GM23338 (cell line): ENCODE data around the gene RAD23B. TPM values are rescaled to one million over a fixed set of nuclear protein-coding genes. Genes with fewer than 3 reads are reported as not detected.

Source experiments
- ATAC-seq: fragments of 200-7000 bp; cut with Tn5 transposase; 3 replicates; pipeline ENCODE4 v1.9.1; 2020
- DNase-seq: peaks from one replicate; pipeline ENCODE4 v3.0.0-alpha.2; 2015; ENCODE audit warnings: low spot score
- H2AFZ ChIP-seq: fragments of 200-600 bp; sonication (generic); 2 replicates; pipeline ENCODE4 v1.8.0; 2016; ENCODE audit warnings: antibody characterized with exemption, mild to moderate bottlenecking, moderate library complexity
- H3F3A ChIP-seq: fragments of 200-600 bp; sonication (generic); replicated peaks from 2 replicates; pipeline ENCODE4 v1.8.0; 2017; ENCODE audit warnings: antibody characterized with exemption, mixed run types, low read depth
- H3K27ac ChIP-seq: fragments of 200-600 bp; sonication (generic); 2 replicates; pipeline ENCODE4 v1.6.1; 2016; ENCODE audit warnings: low read depth
- H3K27me3 ChIP-seq: fragments of 200-600 bp; sonication (generic); 2 replicates; pipeline ENCODE4 v1.8.0; 2016; ENCODE audit warnings: mild to moderate bottlenecking, mixed run types, moderate library complexity; ENCODE audit not compliant: insufficient read depth
- H3K36me3 ChIP-seq: fragments of 200-600 bp; sonication (generic); 2 replicates; pipeline ENCODE4 v1.8.0; 2016; ENCODE audit warnings: mild to moderate bottlenecking; ENCODE audit not compliant: insufficient read depth
- H3K4me1 ChIP-seq: fragments of 200-600 bp; sonication (generic); 2 replicates; pipeline ENCODE4 v1.8.0; 2016; ENCODE audit warnings: mild to moderate bottlenecking, moderate library complexity; ENCODE audit not compliant: insufficient read depth
- H3K4me2 ChIP-seq: fragments of 200-600 bp; sonication (generic); 2 replicates; pipeline ENCODE4 v1.7.1; 2017; ENCODE audit warnings: mixed run types
- H3K4me3 ChIP-seq: fragments of 200-600 bp; sonication (generic); 2 replicates; pipeline ENCODE4 v1.6.1; 2016; ENCODE audit warnings: mixed run types
- H3K79me2 ChIP-seq: fragments of 200-600 bp; sonication (generic); replicated peaks from 2 replicates; pipeline ENCODE4 v1.8.0; 2017; ENCODE audit warnings: mild to moderate bottlenecking; ENCODE audit not compliant: insufficient read depth
- H3K9me2 ChIP-seq: fragments of 200-600 bp; sonication (generic); 2 replicates; pipeline ENCODE4 v1.8.0; 2017; ENCODE audit not compliant: insufficient read depth
- H4K20me1 ChIP-seq: fragments of 200-600 bp; sonication (generic); replicated peaks from 2 replicates; pipeline ENCODE4 v1.8.0; 2017; ENCODE audit warnings: mild to moderate bottlenecking; ENCODE audit not compliant: insufficient read depth
- H3K27ac Mint-ChIP-seq: 2 replicates; pipeline ENCODE4 v1.8.0; 2020; ENCODE audit warnings: inconsistent platforms, mild to moderate bottlenecking, moderate library complexity, mixed read lengths
- H3K27me3 Mint-ChIP-seq: 3 replicates; pipeline ENCODE4 v1.8.0; 2022; ENCODE audit warnings: low read depth, mild to moderate bottlenecking, moderate library complexity, mixed read lengths, inconsistent platforms; ENCODE audit not compliant: insufficient read depth, poor library complexity
- H3K36me3 Mint-ChIP-seq: 3 replicates; pipeline ENCODE4 v1.8.0; 2021; ENCODE audit warnings: low read depth, mild to moderate bottlenecking, inconsistent platforms, moderate library complexity, mixed read lengths
- H3K4me1 Mint-ChIP-seq: 3 replicates; pipeline ENCODE4 v1.8.0; 2020; ENCODE audit warnings: mild to moderate bottlenecking, inconsistent platforms, mixed read lengths
- H3K4me3 Mint-ChIP-seq: 3 replicates; pipeline ENCODE4 v1.8.0; 2021; ENCODE audit warnings: moderate library complexity, mild to moderate bottlenecking, inconsistent platforms, mixed read lengths
- H3K9me3 Mint-ChIP-seq: 3 replicates; pipeline ENCODE4 v1.8.0; 2020; ENCODE audit warnings: moderate library complexity, mild to moderate bottlenecking, inconsistent platforms, mixed read lengths
- JUNB ChIP-seq: IDR thresholded peaks from one replicate; pipeline ENCODE4 v1.6.1; 2016; ENCODE audit warnings: antibody characterized with exemption; ENCODE audit not compliant: unreplicated experiment
- POLR2AphosphoS5 ChIP-seq: IDR thresholded peaks from 2 replicates; pipeline ENCODE4 v1.6.1; 2016; ENCODE audit warnings: antibody characterized with exemption, low read depth
- ZNF114 ChIP-seq: fragments of 250-450 bp; sonication (Bioruptor Pico); IDR thresholded peaks from 2 replicates; pipeline ENCODE4 v1.5.0; 2020; ENCODE audit warnings: mild to moderate bottlenecking, moderate library complexity
- polyA plus RNA-seq: library from polyadenylated mRNA; unstranded; fragments of >200 nt; fragmentation: Nextera tagmentation; extraction: Ambion mirVana; gene quantifications from 2 replicates; pipeline ENCODE4 v1.2.1, GENCODE V29; 2016
- total RNA-seq: library from RNA; depleted of rRNA; stranded (reverse); fragments of >200 nt; shearing (Covaris generic); gene quantifications from 2 replicates; pipeline ENCODE4 v1.2.3, GENCODE V29; 2014
- TF ChIP-seq, protein P1 (sequence below): fragments of 250-450 bp; sonication (Bioruptor Pico); IDR thresholded peaks from 2 replicates; pipeline ENCODE4 v1.5.0; 2020; ENCODE audit warnings: mild to moderate bottlenecking, moderate library complexity
- TF ChIP-seq, protein P2 (sequence below): IDR thresholded peaks from one replicate; pipeline ENCODE4 v1.6.1; 2018; ENCODE audit warnings: antibody characterized with exemption; ENCODE audit not compliant: unreplicated experiment

The RAD23B gene
- total and polyA plus RNA-seq, 2 experiments from 2014 or later: 31.1 to 137 TPM

DNA sequence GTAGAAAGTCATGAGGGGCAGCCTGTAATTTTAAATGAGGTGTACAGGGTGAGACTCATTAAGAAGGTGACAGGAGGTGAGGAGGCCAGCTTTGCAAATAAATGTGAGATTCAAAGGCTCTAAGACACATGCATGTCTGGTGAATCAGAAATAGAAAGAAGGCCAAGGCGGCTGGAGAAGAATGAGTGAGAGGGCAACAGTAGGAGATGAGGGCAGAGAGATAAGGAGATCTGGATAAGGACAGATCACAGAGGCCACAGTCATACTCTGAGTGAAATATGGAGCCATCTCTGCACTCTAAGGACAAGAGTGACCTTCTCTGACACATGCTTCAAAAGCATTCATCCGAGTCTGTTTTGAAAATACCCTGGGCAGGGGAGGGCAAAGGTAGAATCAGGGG is 90.7 kb downstream of the RAD23B start:
- Histone ChIP-seq H3K27me3 (no peaks in the 10 kb centered on the region), H3K4me3 (no peak overlapping the region), H4K20me1 (no peaks in the 10 kb centered on the region), H3K79me2 (no peaks in the 10 kb centered on the region), H3K36me3 (no peaks in the 10 kb centered on the region), H3K4me2 (no peak overlapping the region), H3F3A (no peaks in the 10 kb centered on the region), H2AFZ (no peak overlapping the region), H3K27ac (no peak overlapping the region), H3K4me1 (no peaks in the 10 kb centered on the region), H3K9me2 (no peaks in the 10 kb centered on the region)
- H3K27me3 Mint-ChIP-seq: peaks cover 4% of the 10 kb centered on the region
- no peaks in the 10 kb centered on the region for H3K36me3 Mint-ChIP-seq
- no peaks in the 10 kb centered on the region for H3K9me3 Mint-ChIP-seq
- ATAC-seq (no peak), DNase-seq (no peak)
- no peaks in the 10 kb centered on the region for H3K4me1 Mint-ChIP-seq
- no peak overlapping the region for H3K4me3 Mint-ChIP-seq
- H3K27ac Mint-ChIP-seq: no peak overlapping the region
- TF ChIP-seq, protein P1, sequence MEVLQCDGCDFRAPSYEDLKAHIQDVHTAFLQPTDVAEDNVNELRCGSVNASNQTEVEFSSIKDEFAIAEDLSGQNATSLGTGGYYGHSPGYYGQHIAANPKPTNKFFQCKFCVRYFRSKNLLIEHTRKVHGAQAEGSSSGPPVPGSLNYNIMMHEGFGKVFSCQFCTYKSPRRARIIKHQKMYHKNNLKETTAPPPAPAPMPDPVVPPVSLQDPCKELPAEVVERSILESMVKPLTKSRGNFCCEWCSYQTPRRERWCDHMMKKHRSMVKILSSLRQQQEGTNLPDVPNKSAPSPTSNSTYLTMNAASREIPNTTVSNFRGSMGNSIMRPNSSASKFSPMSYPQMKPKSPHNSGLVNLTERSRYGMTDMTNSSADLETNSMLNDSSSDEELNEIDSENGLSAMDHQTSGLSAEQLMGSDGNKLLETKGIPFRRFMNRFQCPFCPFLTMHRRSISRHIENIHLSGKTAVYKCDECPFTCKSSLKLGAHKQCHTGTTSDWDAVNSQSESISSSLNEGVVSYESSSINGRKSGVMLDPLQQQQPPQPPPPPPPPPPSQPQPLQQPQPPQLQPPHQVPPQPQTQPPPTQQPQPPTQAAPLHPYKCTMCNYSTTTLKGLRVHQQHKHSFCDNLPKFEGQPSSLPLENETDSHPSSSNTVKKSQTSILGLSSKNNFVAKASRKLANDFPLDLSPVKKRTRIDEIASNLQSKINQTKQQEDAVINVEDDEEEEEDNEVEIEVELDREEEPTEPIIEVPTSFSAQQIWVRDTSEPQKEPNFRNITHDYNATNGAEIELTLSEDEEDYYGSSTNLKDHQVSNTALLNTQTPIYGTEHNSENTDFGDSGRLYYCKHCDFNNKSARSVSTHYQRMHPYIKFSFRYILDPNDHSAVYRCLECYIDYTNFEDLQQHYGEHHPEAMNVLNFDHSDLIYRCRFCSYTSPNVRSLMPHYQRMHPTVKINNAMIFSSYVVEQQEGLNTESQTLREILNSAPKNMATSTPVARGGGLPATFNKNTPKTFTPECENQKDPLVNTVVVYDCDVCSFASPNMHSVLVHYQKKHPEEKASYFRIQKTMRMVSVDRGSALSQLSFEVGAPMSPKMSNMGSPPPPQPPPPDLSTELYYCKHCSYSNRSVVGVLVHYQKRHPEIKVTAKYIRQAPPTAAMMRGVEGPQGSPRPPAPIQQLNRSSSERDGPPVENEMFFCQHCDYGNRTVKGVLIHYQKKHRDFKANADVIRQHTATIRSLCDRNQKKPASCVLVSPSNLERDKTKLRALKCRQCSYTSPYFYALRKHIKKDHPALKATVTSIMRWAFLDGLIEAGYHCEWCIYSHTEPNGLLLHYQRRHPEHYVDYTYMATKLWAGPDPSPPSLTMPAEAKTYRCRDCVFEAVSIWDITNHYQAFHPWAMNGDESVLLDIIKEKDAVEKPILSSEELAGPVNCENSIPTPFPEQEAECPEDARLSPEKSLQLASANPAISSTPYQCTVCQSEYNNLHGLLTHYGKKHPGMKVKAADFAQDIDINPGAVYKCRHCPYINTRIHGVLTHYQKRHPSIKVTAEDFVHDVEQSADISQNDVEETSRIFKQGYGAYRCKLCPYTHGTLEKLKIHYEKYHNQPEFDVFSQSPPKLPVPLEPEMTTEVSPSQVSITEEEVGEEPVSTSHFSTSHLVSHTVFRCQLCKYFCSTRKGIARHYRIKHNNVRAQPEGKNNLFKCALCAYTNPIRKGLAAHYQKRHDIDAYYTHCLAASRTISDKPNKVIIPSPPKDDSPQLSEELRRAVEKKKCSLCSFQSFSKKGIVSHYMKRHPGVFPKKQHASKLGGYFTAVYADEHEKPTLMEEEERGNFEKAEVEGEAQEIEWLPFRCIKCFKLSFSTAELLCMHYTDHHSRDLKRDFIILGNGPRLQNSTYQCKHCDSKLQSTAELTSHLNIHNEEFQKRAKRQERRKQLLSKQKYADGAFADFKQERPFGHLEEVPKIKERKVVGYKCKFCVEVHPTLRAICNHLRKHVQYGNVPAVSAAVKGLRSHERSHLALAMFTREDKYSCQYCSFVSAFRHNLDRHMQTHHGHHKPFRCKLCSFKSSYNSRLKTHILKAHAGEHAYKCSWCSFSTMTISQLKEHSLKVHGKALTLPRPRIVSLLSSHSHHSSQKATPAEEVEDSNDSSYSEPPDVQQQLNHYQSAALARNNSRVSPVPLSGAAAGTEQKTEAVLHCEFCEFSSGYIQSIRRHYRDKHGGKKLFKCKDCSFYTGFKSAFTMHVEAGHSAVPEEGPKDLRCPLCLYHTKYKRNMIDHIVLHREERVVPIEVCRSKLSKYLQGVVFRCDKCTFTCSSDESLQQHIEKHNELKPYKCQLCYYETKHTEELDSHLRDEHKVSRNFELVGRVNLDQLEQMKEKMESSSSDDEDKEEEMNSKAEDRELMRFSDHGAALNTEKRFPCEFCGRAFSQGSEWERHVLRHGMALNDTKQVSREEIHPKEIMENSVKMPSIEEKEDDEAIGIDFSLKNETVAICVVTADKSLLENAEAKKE (CRISPR knock-in tag): no peak
- TF ChIP-seq ZNF114: no peak
- TF ChIP-seq POLR2AphosphoS5: no peak
- TF ChIP-seq JUNB: no peak
- TF ChIP-seq, protein P2, sequence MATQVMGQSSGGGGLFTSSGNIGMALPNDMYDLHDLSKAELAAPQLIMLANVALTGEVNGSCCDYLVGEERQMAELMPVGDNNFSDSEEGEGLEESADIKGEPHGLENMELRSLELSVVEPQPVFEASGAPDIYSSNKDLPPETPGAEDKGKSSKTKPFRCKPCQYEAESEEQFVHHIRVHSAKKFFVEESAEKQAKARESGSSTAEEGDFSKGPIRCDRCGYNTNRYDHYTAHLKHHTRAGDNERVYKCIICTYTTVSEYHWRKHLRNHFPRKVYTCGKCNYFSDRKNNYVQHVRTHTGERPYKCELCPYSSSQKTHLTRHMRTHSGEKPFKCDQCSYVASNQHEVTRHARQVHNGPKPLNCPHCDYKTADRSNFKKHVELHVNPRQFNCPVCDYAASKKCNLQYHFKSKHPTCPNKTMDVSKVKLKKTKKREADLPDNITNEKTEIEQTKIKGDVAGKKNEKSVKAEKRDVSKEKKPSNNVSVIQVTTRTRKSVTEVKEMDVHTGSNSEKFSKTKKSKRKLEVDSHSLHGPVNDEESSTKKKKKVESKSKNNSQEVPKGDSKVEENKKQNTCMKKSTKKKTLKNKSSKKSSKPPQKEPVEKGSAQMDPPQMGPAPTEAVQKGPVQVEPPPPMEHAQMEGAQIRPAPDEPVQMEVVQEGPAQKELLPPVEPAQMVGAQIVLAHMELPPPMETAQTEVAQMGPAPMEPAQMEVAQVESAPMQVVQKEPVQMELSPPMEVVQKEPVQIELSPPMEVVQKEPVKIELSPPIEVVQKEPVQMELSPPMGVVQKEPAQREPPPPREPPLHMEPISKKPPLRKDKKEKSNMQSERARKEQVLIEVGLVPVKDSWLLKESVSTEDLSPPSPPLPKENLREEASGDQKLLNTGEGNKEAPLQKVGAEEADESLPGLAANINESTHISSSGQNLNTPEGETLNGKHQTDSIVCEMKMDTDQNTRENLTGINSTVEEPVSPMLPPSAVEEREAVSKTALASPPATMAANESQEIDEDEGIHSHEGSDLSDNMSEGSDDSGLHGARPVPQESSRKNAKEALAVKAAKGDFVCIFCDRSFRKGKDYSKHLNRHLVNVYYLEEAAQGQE: no peak
